TTC549 (cell line): ENCODE results near the gene LRRC32.

Experiments
- FAIRE-seq: peaks from 2 replicates; lab custom pipeline; 2012; peaks lifted over from hg19 to GRCh38; lab: Jason Lieb, UNC

LRRC32 gene

GRCh38 chr11:76661834-76662434, 8.6 kb downstream of the LRRC32 start:
- FAIRE-seq: no peak

- no peak for FAIRE-seq
These were observed 9.2 kb downstream of the LRRC32 start for GRCh38 chr11:76661306-76661751.

- FAIRE-seq: no peak
These were observed 9.8 kb downstream of the LRRC32 start for GRCh38 chr11:76660533-76661305.

GRCh38 chr11:76659672-76660532, 10.6 kb downstream of the LRRC32 start:
- FAIRE-seq: no peak

- no peak for FAIRE-seq
These were observed 11.6 kb downstream of the LRRC32 start for GRCh38 chr11:76658651-76659650.

GRCh38 chr11:76658231-76658630, 12.3 kb downstream of the LRRC32 start:
- no peak for FAIRE-seq

- FAIRE-seq: no peak
These were observed 13.1 kb downstream of the LRRC32 start for GRCh38 chr11:76657187-76658170.

GRCh38 chr11:76656571-76657081, 13.9 kb downstream of the LRRC32 start:
- no peak for FAIRE-seq

GRCh38 chr11:76656050-76656531, 14.5 kb downstream of the LRRC32 start:
- FAIRE-seq: no peak

- FAIRE-seq: no peak
These were observed 15.0 kb downstream of the LRRC32 start for GRCh38 chr11:76655501-76656049.

GRCh38 chr11:76654980-76655379, 15.6 kb downstream of the LRRC32 start:
- no peak for FAIRE-seq

- no peak for FAIRE-seq
These were observed 16.2 kb downstream of the LRRC32 start for GRCh38 chr11:76654298-76654851.

GRCh38 chr11:76653674-76654284, 16.8 kb downstream of the LRRC32 start:
- no peak for FAIRE-seq

- no peak for FAIRE-seq
These were observed 17.4 kb downstream of the LRRC32 start for GRCh38 chr11:76653012-76653673.

GRCh38 chr11:76649851-76650372, 20.6 kb downstream of the LRRC32 start:
- FAIRE-seq: no peak

- FAIRE-seq: no peak
These were observed 21.5 kb downstream of the LRRC32 start for GRCh38 chr11:76649011-76649410.

- no peak for FAIRE-seq
These were observed 22.5 kb downstream of the LRRC32 start for GRCh38 chr11:76648061-76648460.

GRCh38 chr11:76646882-76647534, 23.5 kb downstream of the LRRC32 start:
- FAIRE-seq: no peak
